Lung (tissue), 12 donors: ENCODE results near the gene RBFOX2. TPM values are rescaled to one million over a fixed set of nuclear protein-coding genes. Genes with fewer than 3 reads are reported as not detected.

Experiments used
- ATAC-seq: fragments of 200-7000 bp; cut with Tn5 transposase; one replicate; pipeline ENCODE4 v1.9.1; 2020; ENCODE audit warnings: moderate number of reproducible peaks; ENCODE audit not compliant: insufficient read depth, low FRiP score
- DNase-seq, 3 donors: peaks; one replicate each; pipeline ENCODE4 v3.0.0-alpha.2; 2013 to 2017
- H3K27ac ChIP-seq, 2 donors: one replicate each; pipeline ENCODE4 v1.5.1; 2013; ENCODE audit warnings: mild to moderate bottlenecking in 2 of 2, moderate library complexity in 2 of 2, control low read depth in 1 of 2, inconsistent platforms in 1 of 2, low read depth in 1 of 2, low read length in 1 of 2
- H3K27me3 ChIP-seq, 3 donors: one replicate each; pipeline ENCODE4 v1.5.1; 2013; ENCODE audit warnings: low read length in 2 of 3; ENCODE audit not compliant: control insufficient read depth in 3 of 3, insufficient read depth in 3 of 3
- H3K36me3 ChIP-seq, 4 donors: one replicate each; pipeline ENCODE4 v1.5.1; 2013; ENCODE audit warnings: low read length in 4 of 4, mild to moderate bottlenecking in 1 of 4, moderate library complexity in 1 of 4; ENCODE audit not compliant: control insufficient read depth in 4 of 4, insufficient read depth in 4 of 4
- H3K4me1 ChIP-seq, 5 donors: one replicate each; pipeline ENCODE4 v1.5.1; 2013; ENCODE audit warnings: low read length in 5 of 5, mild to moderate bottlenecking in 2 of 5, moderate library complexity in 1 of 5; ENCODE audit not compliant: control insufficient read depth in 5 of 5, insufficient read depth in 5 of 5
- H3K4me3 ChIP-seq: one replicate; pipeline ENCODE4 v1.5.1; 2013; ENCODE audit warnings: mild to moderate bottlenecking, control low read depth, moderate library complexity
- H3K9ac ChIP-seq, 2 donors: one replicate each; pipeline ENCODE4 v1.5.1; 2013; ENCODE audit warnings: low read length in 2 of 2, control low read depth in 1 of 2; ENCODE audit not compliant: insufficient read depth in 1 of 2
- H3K9me3 ChIP-seq, 4 donors: one replicate each; pipeline ENCODE4 v1.5.1; 2013; ENCODE audit warnings: low read length in 3 of 4, mild to moderate bottlenecking in 1 of 4, moderate library complexity in 1 of 4; ENCODE audit not compliant: control insufficient read depth in 4 of 4, insufficient read depth in 3 of 4
- CTCF ChIP-seq: IDR thresholded peaks from 2 replicates; pipeline ENCODE4 v1.5.1; 2012; ENCODE audit warnings: mild to moderate bottlenecking; ENCODE audit errors: control extremely low read depth, extremely low read depth
- WGBS, 2 donors: extraction: QIAGEN DNeasy Blood & Tissue Kit; methylation state at CpG; one replicate each; pipeline ENCODE4 v1.1.7; 2013; 5-methylcytosine and 5-hydroxymethylcytosine counted together
- polyA plus RNA-seq, 2 donors: library from polyadenylated mRNA; stranded (reverse); fragments of 200-250 nt; gene quantifications; one replicate each; pipeline ENCODE4 v1.2.1, GENCODE V29; 2013
- total RNA-seq, 2 donors: library from RNA; depleted of rRNA in 1 of 2; stranded (reverse); fragments of >200 nt in 1 of 2; gene quantifications; one replicate each; pipeline ENCODE4 v1.2.1, GENCODE V29; 2014 to 2021
- donor health status: control.
- donor health status: control.
- donor health status: Bipolar disorder and iron deficiency.
- donor health status: healthy.
- donor health status: DM: yes; HTN: yes; CAD: no.

RBFOX2 gene
- total and polyA plus RNA-seq, 4 donors = 16.5 to 195 (median 43.3) TPM

GRCh38 chr22:36010882-36011281 lies 17.7 kb downstream of the RBFOX2 start:
- Histone ChIP-seq H3K4me1 (peaks cover 7 to 42% (median 25%) of the 10 kb centered on the region in 5 donors), H3K36me3 (no peaks in the 10 kb centered on the region), H3K4me3 (no peak overlapping the region), H3K27me3 (no peaks in the 10 kb centered on the region), H3K27ac (no peak overlapping the region), H3K9me3 (no peaks in the 10 kb centered on the region), H3K9ac (no peak overlapping the region)
- no peak for TF ChIP-seq CTCF
- peak; percentile 23 for ATAC-seq
- peak in 1 of 3 donors; percentile 57 for DNase-seq
- 76 to 85% methylated on average over 2 of the region's 2 CpGs for WGBS, 2 donors

GRCh38 chr22:36010090-36010489 lies 18.5 kb downstream of the RBFOX2 start:
- TF ChIP-seq CTCF = no peak
- no peaks in the 10 kb centered on the region for H3K9me3 ChIP-seq
- DNase-seq (no peak), ATAC-seq (no peak)
- 76 to 85% methylated on average over 10 of the region's 10 CpGs for WGBS, 2 donors
- H3K36me3 ChIP-seq = no peaks in the 10 kb centered on the region
- H3K27ac ChIP-seq = no peak overlapping the region
- H3K9ac ChIP-seq = no peak overlapping the region
- H3K27me3 ChIP-seq = no peaks in the 10 kb centered on the region
- H3K4me3 ChIP-seq = no peak overlapping the region
- peaks cover 7 to 42% (median 18%) of the 10 kb centered on the region in 5 donors for H3K4me1 ChIP-seq

- no peak for TF ChIP-seq CTCF
- no peaks in the 10 kb centered on the region for H3K36me3 ChIP-seq
- peaks cover 4 to 34% (median 18%) of the 10 kb centered on the region in 5 donors for H3K4me1 ChIP-seq
- no peak overlapping the region for H3K4me3 ChIP-seq
- no peaks in the 10 kb centered on the region for H3K9me3 ChIP-seq
- no peak for DNase-seq
- 71 to 73% methylated on average over 3 of the region's 3 CpGs for WGBS, 2 donors
- no peak overlapping the region for H3K27ac ChIP-seq
- H3K27me3 ChIP-seq = no peaks in the 10 kb centered on the region
- no peak for ATAC-seq
- H3K9ac ChIP-seq = no peak overlapping the region
These were observed 19.5 kb downstream of the RBFOX2 start for GRCh38 chr22:36009085-36009484.

- DNase-seq = no peak
- WGBS, 2 donors = 65 to 86% methylated on average over 3 of the region's 3 CpGs
- Histone ChIP-seq H3K27ac (no peak overlapping the region), H3K4me3 (no peak overlapping the region), H3K9ac (no peak overlapping the region), H3K36me3 (no peaks in the 10 kb centered on the region), H3K4me1 (peaks cover 4 to 34% (median 18%) of the 10 kb centered on the region in 5 donors), H3K9me3 (no peaks in the 10 kb centered on the region), H3K27me3 (no peaks in the 10 kb centered on the region)
- no peak for TF ChIP-seq CTCF
- no peak for ATAC-seq
These were observed 20.1 kb downstream of the RBFOX2 start for GRCh38 chr22:36008565-36008964.
